HG02763 (cell line): ENCODE data around the gene CPNE2.

ENCODE experiments used
- ATAC-seq: cut with Tn5 transposase; IDR thresholded peaks from one replicate; pipeline ENCODE4 v1.9.1; 2021; ENCODE audit warnings: mild to moderate bottlenecking, moderate library complexity; ENCODE audit not compliant: unreplicated experiment

CPNE2 gene

GRCh38 chr16:57123216-57123973 lies 31.0 kb downstream of the CPNE2 start:
- ATAC-seq, result no peak

GRCh38 chr16:57123974-57124674 lies 31.7 kb downstream of the CPNE2 start:
- ATAC-seq, result no peak

GRCh38 chr16:57125376-57125775 lies 33.0 kb downstream of the CPNE2 start:
- ATAC-seq, result no peak

- no peak for ATAC-seq
Observed at GRCh38 chr16:57125969-57126368, 33.6 kb downstream of the CPNE2 start.

- no peak for ATAC-seq
Observed at GRCh38 chr16:57126411-57126810, 34.0 kb downstream of the CPNE2 start.

- no peak for ATAC-seq
Observed at GRCh38 chr16:57127037-57127763, 34.8 kb downstream of the CPNE2 start.

- ATAC-seq, result no peak
Observed at GRCh38 chr16:57127836-57128235, 35.5 kb downstream of the CPNE2 start.

- ATAC-seq, result no peak
Observed at GRCh38 chr16:57128771-57129389, 36.5 kb downstream of the CPNE2 start.

GRCh38 chr16:57130950-57131321 lies 38.6 kb downstream of the CPNE2 start:
- no peak for ATAC-seq

GRCh38 chr16:57131351-57131970 lies 39.1 kb downstream of the CPNE2 start:
- no peak for ATAC-seq

- ATAC-seq, result no peak
Observed at GRCh38 chr16:57132470-57132869, 40.1 kb downstream of the CPNE2 start.

- no peak for ATAC-seq
Observed at GRCh38 chr16:57133031-57133430, 40.6 kb downstream of the CPNE2 start.

- no peak for ATAC-seq
Observed at GRCh38 chr16:57133886-57134285, 41.5 kb downstream of the CPNE2 start.

- ATAC-seq, result no peak
Observed at GRCh38 chr16:57134982-57135381, 42.6 kb downstream of the CPNE2 start.

- ATAC-seq, result no peak
Observed at GRCh38 chr16:57137043-57137442, 44.7 kb downstream of the CPNE2 start.

- ATAC-seq, result no peak
Observed at GRCh38 chr16:57137566-57138273, 45.3 kb downstream of the CPNE2 start.

GRCh38 chr16:57138281-57138935 lies 46.0 kb downstream of the CPNE2 start:
- no peak for ATAC-seq

GRCh38 chr16:57140931-57141668 lies 48.7 kb downstream of the CPNE2 start:
- no peak for ATAC-seq
